Activated CD4-positive, alpha-beta T cell treated with anti-CD3 and anti-CD28 coated beads for 36 hours (primary cell): Measurements from ENCODE around the gene ARFRP1. TPM values are rescaled to one million over a fixed set of nuclear protein-coding genes. Genes with fewer than 3 reads are reported as not detected.
"Not testable (repeated sequence)": the region's sequence is repeated elsewhere in the genome, so short reads cannot be mapped to it uniquely, and the experiment has no call there.

Experiments
- ATAC-seq: fragments of 200-7000 bp; cut with Tn5 transposase; one replicate; pipeline ENCODE4 v1.10.0; 2021; ENCODE audit warnings: mild to moderate bottlenecking, moderate library complexity
- CTCF ChIA-PET: fragments of 350-600 bp; sonication (Branson Sonifier 250); formaldehyde crosslinking; loops from one replicate; lab custom pipeline; 2021; ENCODE audit warnings: antibody characterized with exemption; lab: Charles Lee
- POLR2A ChIA-PET: fragments of 350-600 bp; sonication (Branson Sonifier 250); formaldehyde crosslinking; loops from one replicate; lab custom pipeline; 2021; ENCODE audit warnings: antibody characterized with exemption, inconsistent platforms; lab: Charles Lee
- DNase-seq: peaks from one replicate; pipeline ENCODE4 v3.0.0-alpha.2; 2020
- H3K27ac Mint-ChIP-seq: one replicate; pipeline ENCODE4 v1.8.0; 2021; ENCODE audit warnings: mixed read lengths
- H3K27me3 Mint-ChIP-seq: one replicate; pipeline ENCODE4 v1.8.0; 2021; ENCODE audit warnings: mixed read lengths
- H3K36me3 Mint-ChIP-seq: one replicate; pipeline ENCODE4 v1.8.0; 2021; ENCODE audit warnings: low read depth, mixed read lengths
- H3K4me1 Mint-ChIP-seq: one replicate; pipeline ENCODE4 v1.8.0; 2021; ENCODE audit warnings: mixed read lengths
- H3K4me3 Mint-ChIP-seq: one replicate; pipeline ENCODE4 v1.8.0; 2021; ENCODE audit warnings: mild to moderate bottlenecking, moderate library complexity, mixed read lengths
- H3K9me3 Mint-ChIP-seq: one replicate; pipeline ENCODE4 v1.8.0; 2021; ENCODE audit warnings: low read depth, mixed read lengths
- intact Hi-C, 2 experiments: fragments of 100-400 bp; cut with DNase I in 1 of 2; cut with micrococcal nuclease in 1 of 2; formaldehyde crosslinking; loops; one replicate each; pipeline versions ENCODE4 v1.14.2 to v1.15.1; 2022 to 2024; cut with DNase I, micrococcal nuclease
- total RNA-seq, 2 experiments: library from RNA; stranded (reverse); gene quantifications; one replicate each; pipeline ENCODE4 v1.2.3, GENCODE V29; 2021

The ARFRP1 gene
- total RNA-seq, 2 experiments from 2014 or later, result 36.4 to 52.0 TPM

- ATAC-seq, H3K4me3 Mint-ChIP-seq, H3K9me3 Mint-ChIP-seq, DNase-seq, POLR2A ChIA-PET, H3K27ac Mint-ChIP-seq, H3K27me3 Mint-ChIP-seq: not testable (repeated sequence)
- CTCF ChIA-PET, result interaction anchor here (1.0 to 1.1 kb wide), 2 partner anchors 8 to 234 kb away, joined by 3 read pairs; no protein-coding TSS in a partner anchor
- intact Hi-C loops, result loop anchor here (2.0 to 10.0 kb wide), 2 partner anchors 23 to 245 kb away; partner anchors contain the start of genes ARFRP1 (in 1 of the 2) and SAMD10 (in 1 of the 2)
- peaks cover 45% of the 10 kb centered on the region for H3K36me3 Mint-ChIP-seq
- H3K4me1 Mint-ChIP-seq, result peaks cover 26% of the 10 kb centered on the region
Measured at GRCh38 chr20:63730189-63730733, 22.5 kb upstream of the ARFRP1 start.

- Mint-ChIP-seq H3K9me3 (peaks cover 11% of the 10 kb centered on the region), H3K36me3 (peaks cover 66% of the 10 kb centered on the region), H3K4me1 (peaks cover 36% of the 10 kb centered on the region)
- H3K4me3 Mint-ChIP-seq, POLR2A ChIA-PET, H3K27me3 Mint-ChIP-seq, DNase-seq, H3K27ac Mint-ChIP-seq, ATAC-seq, intact Hi-C loops: not testable (repeated sequence)
- CTCF ChIA-PET, result interaction anchor here (1.0 to 1.2 kb wide), 2 partner anchors 7 to 16 kb away, joined by 3 to 4 read pairs; partner anchors contain the start of genes ARFRP1 and ZGPAT
Measured at GRCh38 chr20:63722967-63723622, 15.3 kb upstream of the ARFRP1 start.

GRCh38 chr20:63718996-63719395 is 11.2 kb upstream of the ARFRP1 start:
- peak overlapping the region; percentile 33 for H3K27ac Mint-ChIP-seq
- ChIA-PET POLR2A (no interaction called here), CTCF (interaction anchor here (0.7 kb wide), 1 partner anchor 45 kb away, joined by 3 read pairs; no protein-coding TSS in a partner anchor)
- intact Hi-C loops, result no loop called here
- DNase-seq, result no peak
- no peak for ATAC-seq
- H3K9me3 Mint-ChIP-seq, result peaks cover 8% of the 10 kb centered on the region
- H3K4me3 Mint-ChIP-seq, result no peak overlapping the region
- peaks cover 72% of the 10 kb centered on the region for H3K36me3 Mint-ChIP-seq
- peaks cover 45% of the 10 kb centered on the region for H3K4me1 Mint-ChIP-seq
- no peaks in the 10 kb centered on the region for H3K27me3 Mint-ChIP-seq

- Mint-ChIP-seq H3K27ac (no peak overlapping the region), H3K36me3 (peaks cover 80% of the 10 kb centered on the region), H3K9me3 (peaks cover 10% of the 10 kb centered on the region), H3K4me3 (no peak overlapping the region), H3K4me1 (peaks cover 49% of the 10 kb centered on the region), H3K27me3 (no peaks in the 10 kb centered on the region)
- ChIA-PET CTCF (interaction anchor here (0.6 kb wide), 1 partner anchor 54 kb away, joined by 3 read pairs; no protein-coding TSS in a partner anchor), POLR2A (interaction anchor here (0.6 kb wide), 1 partner anchor 271 kb away, joined by 3 read pairs; no protein-coding TSS in a partner anchor)
- intact Hi-C loops, result no loop called here
- ATAC-seq (no peak), DNase-seq (no peak)
Measured at GRCh38 chr20:63714858-63715257, 7.1 kb upstream of the ARFRP1 start.

GRCh38 chr20:63712191-63712590 is 4.4 kb upstream of the ARFRP1 start:
- CTCF ChIA-PET, result interaction anchor here (0.7 to 1.2 kb wide), 3 partner anchors 12 to 195 kb away, joined by 3 to 4 read pairs (median 3); no protein-coding TSS in a partner anchor
- intact Hi-C loops, result no loop called here
- Mint-ChIP-seq H3K27me3 (no peaks in the 10 kb centered on the region), H3K4me1 (peaks cover 56% of the 10 kb centered on the region), H3K36me3 (peaks cover 68% of the 10 kb centered on the region), H3K27ac (no peak overlapping the region), H3K9me3 (peaks cover 5% of the 10 kb centered on the region), H3K4me3 (no peak overlapping the region)
- DNase-seq, result no peak
- no peak for ATAC-seq
- POLR2A ChIA-PET, result no interaction called here

- Mint-ChIP-seq H3K27ac (peak overlapping the region; percentile 49), H3K4me1 (peaks cover 56% of the 10 kb centered on the region), H3K4me3 (no peak overlapping the region), H3K27me3 (no peaks in the 10 kb centered on the region), H3K36me3 (peaks cover 67% of the 10 kb centered on the region), H3K9me3 (peaks cover 5% of the 10 kb centered on the region)
- ChIA-PET POLR2A (interaction anchor here (0.6 kb wide), 1 partner anchor 155 kb away, joined by 3 read pairs; no protein-coding TSS in a partner anchor), CTCF (interaction anchor here (0.5 to 1.2 kb wide), 3 partner anchors 78 to 904 kb away, joined by 3 to 4 read pairs (median 3); no protein-coding TSS in a partner anchor)
- DNase-seq (no peak), ATAC-seq (no peak)
- intact Hi-C loops, result no loop called here
Measured at GRCh38 chr20:63711085-63711645, 3.4 kb upstream of the ARFRP1 start.

GRCh38 chr20:63709149-63709527 is 1.4 kb upstream of the ARFRP1 start:
- DNase-seq (no peak), ATAC-seq (no peak)
- Mint-ChIP-seq H3K4me1 (peaks cover 47% of the 10 kb centered on the region), H3K4me3 (peak overlapping the region; percentile 95), H3K9me3 (peaks cover 3% of the 10 kb centered on the region), H3K27ac (peak overlapping the region; percentile 55), H3K36me3 (peaks cover 63% of the 10 kb centered on the region), H3K27me3 (no peaks in the 10 kb centered on the region)
- intact Hi-C loops, result loop anchor here in 1 of 2 experiments (5.0 kb wide), 3 partner anchors 33 to 88 kb away; no protein-coding TSS in a partner anchor
- CTCF ChIA-PET, result interaction anchor here (1.1 to 2.9 kb wide), 2 partner anchors 18 to 27 kb away, joined by 3 to 14 read pairs; partner anchors contain the start of gene LIME1
- POLR2A ChIA-PET, result no interaction called here

- Mint-ChIP-seq H3K27ac (peak overlapping the region; percentile 55), H3K36me3 (peaks cover 59% of the 10 kb centered on the region), H3K9me3 (peaks cover 3% of the 10 kb centered on the region), H3K27me3 (no peaks in the 10 kb centered on the region), H3K4me3 (peak overlapping the region; percentile 95), H3K4me1 (peaks cover 44% of the 10 kb centered on the region)
- ATAC-seq (peak; percentile 1), DNase-seq (peak; percentile 33)
- intact Hi-C loops, result loop anchor here in 1 of 2 experiments (5.0 kb wide), 3 partner anchors 34 to 89 kb away; no protein-coding TSS in a partner anchor
- CTCF ChIA-PET, result interaction anchor here (0.6 to 2.9 kb wide), 10 partner anchors 13 to 171 kb away, joined by 3 to 14 read pairs (median 3); partner anchors contain the start of genes LIME1, PTK6 and TPD52L2
- POLR2A ChIA-PET, result interaction anchor here (0.6 to 1.7 kb wide), 5 partner anchors 28 to 330 kb away, joined by 3 to 10 read pairs (median 3); partner anchors contain the start of genes LIME1, RTEL1 and TPD52L2
Measured at GRCh38 chr20:63708301-63709148, 749 bp upstream of the ARFRP1 start.

- CTCF ChIA-PET, result interaction anchor here (0.5 to 2.9 kb wide), 18 partner anchors 9 to 1891 kb away, joined by 3 to 14 read pairs (median 3); partner anchors contain the start of genes LIME1, PTK6 and TPD52L2
- intact Hi-C loops, result loop anchor here (1.0 to 5.0 kb wide), 18 partner anchors 22 to 350 kb away; partner anchors contain the start of genes GMEB2 (in 1 of the 2), PRPF6 (in 1 of the 2), RTEL1 (in 1 of the 2) and TPD52L2 (in 1 of the 2)
- Mint-ChIP-seq H3K9me3 (no peaks in the 10 kb centered on the region), H3K27me3 (no peaks in the 10 kb centered on the region), H3K36me3 (peaks cover 50% of the 10 kb centered on the region), H3K4me1 (peaks cover 39% of the 10 kb centered on the region), H3K4me3 (peak overlapping the region; percentile 95), H3K27ac (peak overlapping the region; percentile 90)
- DNase-seq (peak; percentile 85), ATAC-seq (peak; percentile 61)
- POLR2A ChIA-PET, result interaction anchor here (1.0 to 1.7 kb wide), 4 partner anchors 10 to 331 kb away, joined by 3 to 10 read pairs (median 5); partner anchors contain the start of genes LIME1 and TPD52L2
Measured at GRCh38 chr20:63706852-63707557, 771 bp downstream of the ARFRP1 start.
